PFSK-1 (cell line): ENCODE data around the gene ERFL.

Source experiments
- POLR2AphosphoS5 ChIP-seq: IDR thresholded peaks from 2 replicates; pipeline ENCODE4 v1.6.1; 2012; ENCODE audit warnings: low read depth, mild to moderate bottlenecking, control low read depth, low read length, moderate library complexity
- TAF1 ChIP-seq: IDR thresholded peaks from 2 replicates; pipeline ENCODE4 v1.6.1; 2012; ENCODE audit warnings: low read length, control low read depth, borderline replicate concordance; ENCODE audit not compliant: insufficient read depth
- TF ChIP-seq, protein P1 (sequence below), 2 experiments: IDR thresholded peaks; 2 replicates each; pipeline versions ENCODE4 v1.6.1 to v1.8.0; 2011 to 2012; ENCODE audit warnings: low read depth in 2 of 2, low read length in 2 of 2, control low read depth in 1 of 2, inconsistent platforms in 1 of 2, mild to moderate bottlenecking in 1 of 2, moderate library complexity in 1 of 2; ENCODE audit not compliant: insufficient read depth in 1 of 2

- TF ChIP-seq POLR2AphosphoS5: no peak
- TF ChIP-seq TAF1: no peak
- TF ChIP-seq, protein P1, sequence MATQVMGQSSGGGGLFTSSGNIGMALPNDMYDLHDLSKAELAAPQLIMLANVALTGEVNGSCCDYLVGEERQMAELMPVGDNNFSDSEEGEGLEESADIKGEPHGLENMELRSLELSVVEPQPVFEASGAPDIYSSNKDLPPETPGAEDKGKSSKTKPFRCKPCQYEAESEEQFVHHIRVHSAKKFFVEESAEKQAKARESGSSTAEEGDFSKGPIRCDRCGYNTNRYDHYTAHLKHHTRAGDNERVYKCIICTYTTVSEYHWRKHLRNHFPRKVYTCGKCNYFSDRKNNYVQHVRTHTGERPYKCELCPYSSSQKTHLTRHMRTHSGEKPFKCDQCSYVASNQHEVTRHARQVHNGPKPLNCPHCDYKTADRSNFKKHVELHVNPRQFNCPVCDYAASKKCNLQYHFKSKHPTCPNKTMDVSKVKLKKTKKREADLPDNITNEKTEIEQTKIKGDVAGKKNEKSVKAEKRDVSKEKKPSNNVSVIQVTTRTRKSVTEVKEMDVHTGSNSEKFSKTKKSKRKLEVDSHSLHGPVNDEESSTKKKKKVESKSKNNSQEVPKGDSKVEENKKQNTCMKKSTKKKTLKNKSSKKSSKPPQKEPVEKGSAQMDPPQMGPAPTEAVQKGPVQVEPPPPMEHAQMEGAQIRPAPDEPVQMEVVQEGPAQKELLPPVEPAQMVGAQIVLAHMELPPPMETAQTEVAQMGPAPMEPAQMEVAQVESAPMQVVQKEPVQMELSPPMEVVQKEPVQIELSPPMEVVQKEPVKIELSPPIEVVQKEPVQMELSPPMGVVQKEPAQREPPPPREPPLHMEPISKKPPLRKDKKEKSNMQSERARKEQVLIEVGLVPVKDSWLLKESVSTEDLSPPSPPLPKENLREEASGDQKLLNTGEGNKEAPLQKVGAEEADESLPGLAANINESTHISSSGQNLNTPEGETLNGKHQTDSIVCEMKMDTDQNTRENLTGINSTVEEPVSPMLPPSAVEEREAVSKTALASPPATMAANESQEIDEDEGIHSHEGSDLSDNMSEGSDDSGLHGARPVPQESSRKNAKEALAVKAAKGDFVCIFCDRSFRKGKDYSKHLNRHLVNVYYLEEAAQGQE (IDR thresholded peaks at IDR 0.05; ENCODE audit: insufficient read depth in 1 of 2, low read depth in 2 of 2, low read length in 2 of 2): no peak
Measured at GRCh38 chr19:41971363-41971762, 43.1 kb upstream of the ERFL start.
